ENCODE results near the gene ZMYND10. TPM values are rescaled to one million over a fixed set of nuclear protein-coding genes. Genes with fewer than 3 reads are reported as not detected.

Gene ZMYND10
- 1 to 10 TPM in 1 of 4 donors, under 1 TPM in 3; 0.28 to 2.1 (median 0.64) TPM for total RNA-seq

DNA sequence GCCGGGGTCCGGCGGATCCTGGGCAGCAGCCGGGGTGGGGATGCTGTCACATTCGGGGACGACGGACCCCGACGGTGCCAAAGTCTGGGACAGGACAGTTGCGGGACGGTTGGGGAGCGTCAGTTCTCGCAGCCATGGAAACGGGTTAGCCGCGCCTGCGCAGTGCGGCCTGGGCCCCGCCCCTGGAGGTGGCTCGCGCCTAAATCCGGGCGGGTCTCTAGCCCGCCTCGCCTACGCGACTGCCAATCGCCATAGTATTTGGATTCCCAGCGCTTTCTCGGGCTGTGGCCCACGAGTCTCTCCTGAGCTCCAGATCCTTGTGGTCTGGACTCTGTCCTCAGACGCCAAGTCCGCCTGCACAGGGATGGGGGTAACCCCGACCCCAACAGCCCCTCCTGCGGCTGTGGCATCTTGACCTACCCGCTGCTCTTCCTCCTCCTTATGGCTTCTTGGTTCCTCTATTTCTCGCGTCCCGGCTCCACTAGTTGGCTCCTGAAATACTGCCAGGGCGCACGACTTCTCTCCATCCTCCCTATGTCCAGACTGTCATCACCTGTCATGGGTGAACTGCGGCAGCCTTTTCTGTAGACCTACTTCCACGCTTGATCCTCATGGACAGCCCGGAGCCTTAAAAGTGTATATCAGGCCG is at the start of gene ZMYND10:
Gene ZMYND10 (minus strand): TSS at position 147 of the 649 bp plus-strand sequence. CDS start 153 bp downstream, outside the sequence.
- ATAC-seq (ENCODE audit: low FRiP score) (peak; percentile 26), DNase-seq (ENCODE audit: low spot score) (no peak)
- TF ChIP-seq, protein P1, sequence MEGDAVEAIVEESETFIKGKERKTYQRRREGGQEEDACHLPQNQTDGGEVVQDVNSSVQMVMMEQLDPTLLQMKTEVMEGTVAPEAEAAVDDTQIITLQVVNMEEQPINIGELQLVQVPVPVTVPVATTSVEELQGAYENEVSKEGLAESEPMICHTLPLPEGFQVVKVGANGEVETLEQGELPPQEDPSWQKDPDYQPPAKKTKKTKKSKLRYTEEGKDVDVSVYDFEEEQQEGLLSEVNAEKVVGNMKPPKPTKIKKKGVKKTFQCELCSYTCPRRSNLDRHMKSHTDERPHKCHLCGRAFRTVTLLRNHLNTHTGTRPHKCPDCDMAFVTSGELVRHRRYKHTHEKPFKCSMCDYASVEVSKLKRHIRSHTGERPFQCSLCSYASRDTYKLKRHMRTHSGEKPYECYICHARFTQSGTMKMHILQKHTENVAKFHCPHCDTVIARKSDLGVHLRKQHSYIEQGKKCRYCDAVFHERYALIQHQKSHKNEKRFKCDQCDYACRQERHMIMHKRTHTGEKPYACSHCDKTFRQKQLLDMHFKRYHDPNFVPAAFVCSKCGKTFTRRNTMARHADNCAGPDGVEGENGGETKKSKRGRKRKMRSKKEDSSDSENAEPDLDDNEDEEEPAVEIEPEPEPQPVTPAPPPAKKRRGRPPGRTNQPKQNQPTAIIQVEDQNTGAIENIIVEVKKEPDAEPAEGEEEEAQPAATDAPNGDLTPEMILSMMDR (IDR thresholded peaks at IDR 0.05), result no peak

DNA sequence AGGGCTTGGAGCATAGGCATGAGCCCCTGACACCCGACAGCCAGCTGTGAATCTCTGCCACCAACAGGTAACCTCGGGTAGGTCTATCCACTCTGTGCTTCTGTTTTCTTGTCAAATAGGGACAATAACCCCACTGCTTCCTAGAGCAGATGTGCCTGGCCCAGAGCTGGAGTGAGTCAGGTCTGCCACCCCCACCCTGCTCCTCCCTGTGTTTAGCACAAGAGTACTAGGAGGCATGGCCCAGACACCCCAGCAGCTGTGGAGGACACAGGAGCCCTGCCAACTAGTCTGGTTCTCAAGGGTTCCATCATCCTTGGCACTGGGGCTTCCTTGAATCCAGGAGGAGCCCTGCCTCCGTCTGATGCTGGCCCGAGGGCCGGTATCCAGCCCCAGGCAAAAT is 47.5 kb upstream of the ZMYND10 start:
- DNase-seq (ENCODE audit: low spot score) (no peak), ATAC-seq (ENCODE audit: low FRiP score) (no peak)
- TF ChIP-seq, protein P1 (IDR thresholded peaks at IDR 0.05), result no peak

DNA sequence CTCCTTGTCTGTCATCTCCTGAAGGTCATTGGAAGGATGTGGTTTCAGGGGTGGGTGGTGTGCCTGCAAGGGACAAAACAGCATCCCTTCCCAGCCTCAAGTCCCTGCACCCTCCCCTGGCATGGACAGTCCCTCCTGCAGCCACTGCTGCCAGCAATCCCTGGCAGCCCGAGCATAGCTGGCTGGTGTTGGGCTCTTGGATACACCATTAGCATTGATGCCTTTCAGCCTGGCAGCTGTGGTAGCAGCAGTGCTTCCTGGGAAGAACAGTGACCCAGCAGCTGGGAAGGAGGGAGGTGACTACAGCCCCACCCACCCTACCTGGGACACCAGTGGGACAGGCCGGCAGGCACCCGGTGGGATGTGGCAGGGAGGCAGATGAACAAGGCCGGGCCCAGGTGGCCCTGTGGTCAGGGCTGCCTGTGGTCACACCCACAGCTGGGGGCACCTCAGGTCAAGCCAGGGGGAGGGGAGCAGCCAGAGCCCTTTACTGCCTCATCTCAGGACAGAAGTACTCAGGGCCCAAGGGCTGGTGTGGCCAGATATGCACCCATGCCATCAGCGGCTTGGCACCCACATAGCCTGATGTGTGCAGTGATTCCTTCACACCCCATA is 46.7 kb upstream of the ZMYND10 start:
- DNase-seq (ENCODE audit: low spot score), result no peak
- no peak for ATAC-seq (ENCODE audit: low FRiP score)
- TF ChIP-seq, protein P1 (IDR thresholded peaks at IDR 0.05), result no peak

DNA sequence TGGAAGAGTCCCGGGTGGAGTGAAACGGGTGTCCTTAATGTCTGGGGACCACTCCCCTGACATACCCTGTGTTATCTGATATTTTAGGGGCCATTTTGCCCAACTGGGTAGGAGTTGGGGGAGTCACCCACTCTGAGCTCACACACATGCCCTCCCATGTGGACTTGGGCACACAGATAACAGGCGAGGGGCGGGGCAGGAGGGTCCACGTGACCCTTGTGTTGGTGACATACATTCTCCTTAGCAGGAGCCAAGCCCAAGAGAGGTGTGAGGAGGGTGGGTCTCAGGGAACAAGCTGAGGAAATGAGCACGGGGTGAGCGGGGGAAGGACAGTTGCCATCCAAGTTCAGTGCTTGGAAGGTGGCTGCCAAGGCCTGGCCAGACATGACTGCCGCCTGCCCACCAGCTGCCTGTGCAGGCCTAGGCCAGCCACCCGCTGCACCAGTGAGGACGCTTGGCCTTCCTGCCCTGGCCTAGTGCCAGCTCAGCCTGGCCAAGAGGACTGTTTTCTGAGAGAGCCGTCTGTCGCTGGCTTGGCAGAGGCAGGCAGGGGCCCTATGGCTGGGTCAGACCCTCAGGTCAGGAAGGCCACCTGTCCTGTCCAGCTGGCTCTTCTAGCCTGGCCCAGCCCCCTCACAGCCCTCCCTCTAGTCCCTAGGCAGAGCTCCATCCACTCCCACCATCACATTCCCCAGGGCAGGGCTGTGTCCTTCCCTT is 45.1 kb upstream of the ZMYND10 start:
- ATAC-seq (ENCODE audit: low FRiP score) (no peak), DNase-seq (ENCODE audit: low spot score) (no peak)
- TF ChIP-seq, protein P1 (IDR thresholded peaks at IDR 0.05), result no peak

DNA sequence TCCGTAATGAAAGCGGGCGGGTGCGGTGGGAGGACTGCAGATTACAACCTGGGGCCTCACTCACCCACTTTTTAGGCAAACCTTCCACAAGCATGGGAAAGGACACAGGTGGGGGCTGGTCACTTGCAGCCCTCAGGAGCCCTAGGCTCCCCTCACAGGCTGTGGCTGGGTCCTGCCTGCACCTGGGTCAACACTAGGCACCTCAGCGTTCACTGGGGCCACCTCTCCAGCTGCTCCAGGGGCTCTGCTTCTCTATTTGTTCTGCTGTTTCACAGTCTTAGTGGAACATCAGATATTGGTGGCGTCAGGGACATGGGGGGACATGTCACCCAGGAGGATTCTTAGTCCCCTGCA is 43.9 kb upstream of the ZMYND10 start:
- ATAC-seq (ENCODE audit: low FRiP score) (no peak), DNase-seq (ENCODE audit: low spot score) (no peak)
- TF ChIP-seq, protein P1 (IDR thresholded peaks at IDR 0.05), result no peak

DNA sequence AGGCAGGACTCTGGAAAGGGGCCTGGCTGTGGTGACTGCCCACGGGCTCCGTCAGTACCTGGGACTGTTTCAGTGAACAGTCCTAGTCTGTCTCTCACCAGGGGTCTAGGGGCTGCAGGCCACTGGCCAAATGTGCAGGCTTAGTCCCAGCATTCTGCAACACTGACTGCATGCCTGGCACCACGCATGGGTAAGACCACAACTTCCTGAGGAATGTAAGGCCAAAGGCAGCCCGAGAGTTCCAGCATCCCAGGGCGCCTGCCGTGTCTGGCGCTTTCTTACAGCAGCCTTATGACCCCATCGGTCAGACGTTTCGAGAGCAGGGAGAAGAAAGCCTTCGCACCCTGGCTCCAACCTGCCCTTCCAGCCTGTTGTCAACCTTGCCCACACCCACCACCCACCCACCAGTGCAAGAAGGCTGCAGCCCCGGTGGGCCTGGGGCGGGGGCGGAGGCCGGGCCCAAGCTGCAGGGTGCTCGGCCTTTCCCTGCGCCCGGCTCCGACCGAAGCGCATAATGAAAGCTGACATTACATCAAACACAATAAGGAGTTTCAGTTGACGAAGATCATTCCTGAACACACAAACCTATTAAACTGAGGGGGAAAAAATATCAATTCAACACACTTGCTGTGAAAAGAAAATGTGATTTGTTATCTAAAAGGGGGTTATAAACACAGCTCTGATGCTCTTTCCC is 43.3 kb upstream of the ZMYND10 start:
- ATAC-seq (ENCODE audit: low FRiP score) (no peak), DNase-seq (ENCODE audit: low spot score) (no peak)
- TF ChIP-seq, protein P1 (IDR thresholded peaks at IDR 0.05), result no peak

Data from omental fat pad (tissue), 4 donors.